NT2/D1 (cell line): Measurements from ENCODE around the gene RNF114.

Experiments
- SUZ12 ChIP-seq: IDR thresholded peaks from 2 replicates; pipeline ENCODE4 v1.6.1; 2011; ENCODE audit not compliant: insufficient read length, insufficient read depth; ENCODE audit errors: extremely low read depth
- YY1 ChIP-seq: IDR thresholded peaks from 2 replicates; pipeline ENCODE4 v1.6.1; 2011; ENCODE audit not compliant: insufficient read length, insufficient read depth

- TF ChIP-seq YY1 = no peak
- TF ChIP-seq SUZ12 = no peak
Measured at GRCh38 chr20:49982072-49982345, 45.8 kb downstream of the RNF114 start.
